KMS-11 (cell line): ENCODE measurements around the gene BRICD5.
"Not testable (repeated sequence)": the region's sequence is repeated elsewhere in the genome, so short reads cannot be mapped to it uniquely, and the experiment has no call there.

Source experiments
- H2AFZ ChIP-seq: fragments of 200-600 bp; sonication (generic); 2 replicates; pipeline ENCODE4 v1.6.1; 2016; ENCODE audit warnings: antibody characterized with exemption, mixed run types, low read depth
- H3K27ac ChIP-seq: fragments of 200-600 bp; sonication (generic); 2 replicates; pipeline ENCODE4 v1.6.1; 2016; ENCODE audit warnings: mild to moderate bottlenecking, mixed run types
- H3K27me3 ChIP-seq: fragments of 200-600 bp; sonication (generic); 2 replicates; pipeline ENCODE4 v1.6.1; 2017; ENCODE audit warnings: mild to moderate bottlenecking, low read depth, mixed run types, moderate library complexity; ENCODE audit not compliant: insufficient read depth
- H3K36me3 ChIP-seq: fragments of 200-600 bp; sonication (generic); 2 replicates; pipeline ENCODE4 v1.6.1; 2017; ENCODE audit warnings: mild to moderate bottlenecking, mixed run types; ENCODE audit not compliant: insufficient read depth
- H3K4me1 ChIP-seq: fragments of 200-600 bp; sonication (generic); 2 replicates; pipeline ENCODE4 v1.6.1; 2016; ENCODE audit warnings: mild to moderate bottlenecking, low read depth, mixed run types; ENCODE audit not compliant: poor library complexity, severe bottlenecking
- H3K4me2 ChIP-seq: fragments of 200-600 bp; sonication (generic); 2 replicates; pipeline ENCODE4 v1.7.0; 2016; ENCODE audit warnings: mild to moderate bottlenecking, mixed run types
- H3K4me3 ChIP-seq: fragments of 200-600 bp; sonication (generic); IDR thresholded peaks from 2 replicates; pipeline ENCODE4 v1.6.1; 2017; ENCODE audit warnings: low read depth, low read length, mixed read lengths; ENCODE audit not compliant: insufficient read depth
- H3K79me2 ChIP-seq: fragments of 200-600 bp; sonication (generic); 2 replicates; pipeline ENCODE4 v1.6.1; 2016; ENCODE audit warnings: low read depth, mixed run types; ENCODE audit not compliant: insufficient read depth
- H3K9ac ChIP-seq: fragments of 200-600 bp; sonication (generic); 2 replicates; pipeline ENCODE4 v1.6.1; 2016; ENCODE audit warnings: mild to moderate bottlenecking, mixed run types
- H4K20me1 ChIP-seq: fragments of 200-600 bp; sonication (generic); 2 replicates; pipeline ENCODE4 v1.6.1; 2016; ENCODE audit warnings: mild to moderate bottlenecking, mixed run types; ENCODE audit not compliant: insufficient read depth
- CTCF ChIP-seq: fragments of 200-600 bp; sonication (generic); conservative IDR thresholded peaks from 2 replicates; pipeline ENCODE4 v1.6.1; 2017; ENCODE audit warnings: low read depth, mild to moderate bottlenecking, antibody characterized with exemption, low read length, moderate library complexity, mixed read lengths

The BRICD5 gene

GRCh38 chr16:2210386-2211365 is at the start of gene BRICD5:
Gene BRICD5 (minus strand): TSS chr16:2210863. CDS start chr16:2210833, 30 bp downstream.
- H3K4me3 ChIP-seq, result no peak within 1 kb of the TSS
- TF ChIP-seq CTCF, result no peak
- peaks cover 23% of the 10 kb centered on the region for H3K4me1 ChIP-seq
- no peak within 1 kb of the TSS for H3K27ac ChIP-seq
- no peak within 1 kb of the TSS for H2AFZ ChIP-seq
- no peaks in the 10 kb centered on the region for H3K36me3 ChIP-seq
- H3K79me2 ChIP-seq, result peaks cover 22% of the 10 kb centered on the region
- no peaks in the 10 kb centered on the region for H4K20me1 ChIP-seq
- H3K4me2 ChIP-seq, result no peak within 1 kb of the TSS
- H3K27me3 ChIP-seq, result no peaks in the 10 kb centered on the region
- H3K9ac ChIP-seq, result no peak within 1 kb of the TSS

- no peak overlapping the region for H2AFZ ChIP-seq
- H3K4me1 ChIP-seq, result peaks cover 6% of the 10 kb centered on the region
- peaks cover 70% of the 10 kb centered on the region for H3K79me2 ChIP-seq
- peaks cover 43% of the 10 kb centered on the region; the same call in 1 of the 2 replicates for H3K36me3 ChIP-seq
- no peak overlapping the region for H3K27ac ChIP-seq
- H3K9ac ChIP-seq, result no peak overlapping the region
- TF ChIP-seq CTCF, result no peak
- H3K27me3 ChIP-seq, result 0 out of 2 replicates have a peak, but pooled peaks cover 6% of the 10 kb centered on the region
- no peak overlapping the region for H3K4me2 ChIP-seq
- H4K20me1 ChIP-seq, result peaks cover 21% of the 10 kb centered on the region
- no peak overlapping the region for H3K4me3 ChIP-seq
These were observed 49.6 kb upstream of the BRICD5 start for GRCh38 chr16:2260250-2260649.

- H3K79me2 ChIP-seq, result peaks cover 53% of the 10 kb centered on the region
- not testable (repeated sequence) for H3K27ac ChIP-seq
These were observed 47.9 kb upstream of the BRICD5 start for GRCh38 chr16:2258530-2258929.

GRCh38 chr16:2257726-2258125 is 47.1 kb upstream of the BRICD5 start:
- no peaks in the 10 kb centered on the region for H4K20me1 ChIP-seq
- peaks cover 45% of the 10 kb centered on the region; the same call in 1 of the 2 replicates for H3K79me2 ChIP-seq
- peaks cover 51% of the 10 kb centered on the region; the same call in 1 of the 2 replicates for H3K36me3 ChIP-seq

More at GRCh38 chr16:2258530-2258929, 47.9 kb upstream of the BRICD5 start:
- H3K4me2 ChIP-seq, H3K9ac ChIP-seq, H3K4me3 ChIP-seq, H3K4me1 ChIP-seq, H3K27me3 ChIP-seq, H4K20me1 ChIP-seq, H2AFZ ChIP-seq: not testable (repeated sequence)
- peaks cover 53% of the 10 kb centered on the region; the same call in 1 of the 2 replicates for H3K36me3 ChIP-seq

More at GRCh38 chr16:2257726-2258125, 47.1 kb upstream of the BRICD5 start:
- no peak overlapping the region for H3K27ac ChIP-seq
- H3K4me3 ChIP-seq, result no peak overlapping the region
- H3K4me2 ChIP-seq, result no peak overlapping the region
- peaks cover 3% of the 10 kb centered on the region for H3K4me1 ChIP-seq
- no peak for TF ChIP-seq CTCF
- H3K27me3 ChIP-seq, result 0 out of 2 replicates have a peak, but pooled peaks cover 6% of the 10 kb centered on the region
- no peak overlapping the region for H2AFZ ChIP-seq
- H3K9ac ChIP-seq, result no peak overlapping the region
